HepG2 (cell line): ENCODE results near the gene MOCS1. TPM values are rescaled to one million over a fixed set of nuclear protein-coding genes. Genes with fewer than 3 reads are reported as not detected.

Experiments
- FOXA3 ChIP-seq: IDR thresholded peaks from 2 replicates; pipeline ENCODE4 v1.6.1; 2016; ENCODE audit warnings: missing genetic modification reagents, missing compliant biosample characterization
- KLF16 ChIP-seq, 2 experiments: sonication (generic) in 1 of 2; formaldehyde crosslinking in 1 of 2; IDR thresholded peaks; 2 replicates each; pipeline versions ENCODE4 v1.6.1 to v1.8.0; 2016 to 2023; ENCODE audit warnings: missing genetic modification reagents in 2 of 2, missing compliant biosample characterization in 1 of 2
- MAZ ChIP-seq, 2 experiments: sonication (generic) in 1 of 2; formaldehyde crosslinking in 1 of 2; IDR thresholded peaks; 2 replicates each; pipeline versions ENCODE4 v1.5.0 to v1.6.1; 2012 to 2020; ENCODE audit warnings: low read depth in 2 of 2, mild to moderate bottlenecking in 2 of 2, borderline replicate concordance in 1 of 2, improper control_type of control experiment in 1 of 2, low read length in 1 of 2, missing genetic modification reagents in 1 of 2, moderate library complexity in 1 of 2
- MTERF4 ChIP-seq: sonication (generic); formaldehyde crosslinking; IDR thresholded peaks from 2 replicates; pipeline ENCODE4 v1.8.0; 2023; ENCODE audit warnings: mild to moderate bottlenecking, missing genetic modification reagents
- NFIB ChIP-seq: sonication (generic); formaldehyde crosslinking; IDR thresholded peaks from 2 replicates; pipeline ENCODE4 v1.9.0; 2021; ENCODE audit warnings: missing genetic modification reagents, mild to moderate bottlenecking, borderline replicate concordance
- RXRB ChIP-seq: IDR thresholded peaks from 2 replicates; pipeline ENCODE4 v1.6.1; 2016; ENCODE audit warnings: borderline replicate concordance, missing genetic modification reagents, missing compliant biosample characterization
- ZGPAT ChIP-seq: IDR thresholded peaks from 2 replicates; pipeline ENCODE4 v1.6.1; 2016; ENCODE audit warnings: mild to moderate bottlenecking
- ZMYM2 ChIP-seq: sonication (generic); formaldehyde crosslinking; IDR thresholded peaks from 2 replicates; pipeline ENCODE4 v1.8.0; 2022; ENCODE audit warnings: mild to moderate bottlenecking, missing genetic modification reagents
- ZNF160 ChIP-seq: sonication (generic); formaldehyde crosslinking; IDR thresholded peaks from 2 replicates; pipeline ENCODE4 v1.8.0; 2022; ENCODE audit warnings: mild to moderate bottlenecking, inconsistent platforms, missing genetic modification reagents
- ZNF496 ChIP-seq: sonication (generic); formaldehyde crosslinking; IDR thresholded peaks from 2 replicates; pipeline ENCODE4 v1.8.1; 2023; ENCODE audit warnings: mild to moderate bottlenecking, moderate library complexity, missing genetic modification reagents; ENCODE audit not compliant: insufficient replicate concordance
- ZNF687 ChIP-seq: sonication (generic); formaldehyde crosslinking; IDR thresholded peaks from 2 replicates; pipeline ENCODE4 v1.5.1; 2020; ENCODE audit warnings: mild to moderate bottlenecking, missing genetic modification reagents, moderate library complexity
- ZSCAN30 ChIP-seq: sonication (generic); formaldehyde crosslinking; IDR thresholded peaks from 2 replicates; pipeline ENCODE4 v1.5.0; 2020; ENCODE audit warnings: mild to moderate bottlenecking, missing genetic modification reagents
- polyA plus RNA-seq, 8 experiments: library from polyadenylated mRNA; depleted of rRNA in 3 of 8; stranded (reverse) in 7 of 8; unstranded in 1 of 8; fragments of >200 nt; fragmentation: Illumina TruSeq in 4 of 8; extraction: Trizol in 4 of 8; gene quantifications; 2 replicates each; pipeline versions ENCODE4 v1.2.1 to v1.2.3, GENCODE V29; 2011 to 2016; ENCODE audit warnings: low read depth in 4 of 8, missing spikeins in 1 of 8, mixed read lengths in 1 of 8; ENCODE audit not compliant: insufficient read depth in 1 of 8
- total RNA-seq, 5 experiments: library from RNA; depleted of rRNA; stranded (reverse); fragments of >200 nt; fragmentation: Illumina TruSeq; extraction: Trizol; gene quantifications; 2 replicates each; pipeline ENCODE4 v1.2.3, GENCODE V29; 2016; ENCODE audit warnings: low read depth in 1 of 5
- TF ChIP-seq, protein P1 (sequence below): sonication (generic); formaldehyde crosslinking; IDR thresholded peaks from 2 replicates; pipeline ENCODE4 v1.8.1; 2022; ENCODE audit warnings: low read depth, mild to moderate bottlenecking, missing genetic modification reagents
- TF ChIP-seq, protein P2 (sequence below): sonication (generic); formaldehyde crosslinking; IDR thresholded peaks from 2 replicates; pipeline ENCODE4 v1.5.1; 2020; ENCODE audit warnings: missing genetic modification reagents, mild to moderate bottlenecking, borderline replicate concordance

MOCS1 gene
- total and polyA plus RNA-seq, 2 of the 13 experiments (the other 11 are each of a cell fraction or from before 2014, with no cell fraction given), result 5.3 to 11.7 TPM

- TF ChIP-seq KLF16 (CRISPR knock-in tag; IDR thresholded peaks at IDR 0.05) (0 out of 4 replicates have a peak, but pooled peaks of 1 of the 2 experiments have one; percentile 28), MTERF4 (CRISPR knock-in tag) (peak; percentile 88; the same call in 1 of the 2 replicates), ZGPAT (CRISPR knock-in tag) (peak; percentile 70; the same call in 1 of the 2 replicates), ZMYM2 (CRISPR knock-in tag) (peak; percentile 63), NFIB (no peak), MAZ (IDR thresholded peaks at IDR 0.05; ENCODE audit: borderline replicate concordance, low read depth, low read length) (0 out of 2 replicates have a peak, but pooled peaks have one; percentile 29), MAZ (CRISPR knock-in tag; IDR thresholded peaks at IDR 0.05; ENCODE audit: low read depth) (no peak), ZNF496 (CRISPR knock-in tag) (no peak), ZNF687 (peak; percentile 91), FOXA3 (CRISPR knock-in tag) (peak; percentile 74), ZSCAN30 (CRISPR knock-in tag) (no peak), ZNF160 (CRISPR knock-in tag) (0 out of 2 replicates have a peak, but pooled peaks have one; percentile 49), RXRB (CRISPR knock-in tag) (peak; percentile 55)
- TF ChIP-seq, protein P1, sequence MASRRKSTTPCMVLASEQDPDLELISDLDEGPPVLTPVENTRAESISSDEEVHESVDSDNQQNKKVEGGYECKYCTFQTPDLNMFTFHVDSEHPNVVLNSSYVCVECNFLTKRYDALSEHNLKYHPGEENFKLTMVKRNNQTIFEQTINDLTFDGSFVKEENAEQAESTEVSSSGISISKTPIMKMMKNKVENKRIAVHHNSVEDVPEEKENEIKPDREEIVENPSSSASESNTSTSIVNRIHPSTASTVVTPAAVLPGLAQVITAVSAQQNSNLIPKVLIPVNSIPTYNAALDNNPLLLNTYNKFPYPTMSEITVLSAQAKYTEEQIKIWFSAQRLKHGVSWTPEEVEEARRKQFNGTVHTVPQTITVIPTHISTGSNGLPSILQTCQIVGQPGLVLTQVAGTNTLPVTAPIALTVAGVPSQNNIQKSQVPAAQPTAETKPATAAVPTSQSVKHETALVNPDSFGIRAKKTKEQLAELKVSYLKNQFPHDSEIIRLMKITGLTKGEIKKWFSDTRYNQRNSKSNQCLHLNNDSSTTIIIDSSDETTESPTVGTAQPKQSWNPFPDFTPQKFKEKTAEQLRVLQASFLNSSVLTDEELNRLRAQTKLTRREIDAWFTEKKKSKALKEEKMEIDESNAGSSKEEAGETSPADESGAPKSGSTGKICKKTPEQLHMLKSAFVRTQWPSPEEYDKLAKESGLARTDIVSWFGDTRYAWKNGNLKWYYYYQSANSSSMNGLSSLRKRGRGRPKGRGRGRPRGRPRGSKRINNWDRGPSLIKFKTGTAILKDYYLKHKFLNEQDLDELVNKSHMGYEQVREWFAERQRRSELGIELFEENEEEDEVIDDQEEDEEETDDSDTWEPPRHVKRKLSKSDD (CRISPR knock-in tag), result no peak
- TF ChIP-seq, protein P2, sequence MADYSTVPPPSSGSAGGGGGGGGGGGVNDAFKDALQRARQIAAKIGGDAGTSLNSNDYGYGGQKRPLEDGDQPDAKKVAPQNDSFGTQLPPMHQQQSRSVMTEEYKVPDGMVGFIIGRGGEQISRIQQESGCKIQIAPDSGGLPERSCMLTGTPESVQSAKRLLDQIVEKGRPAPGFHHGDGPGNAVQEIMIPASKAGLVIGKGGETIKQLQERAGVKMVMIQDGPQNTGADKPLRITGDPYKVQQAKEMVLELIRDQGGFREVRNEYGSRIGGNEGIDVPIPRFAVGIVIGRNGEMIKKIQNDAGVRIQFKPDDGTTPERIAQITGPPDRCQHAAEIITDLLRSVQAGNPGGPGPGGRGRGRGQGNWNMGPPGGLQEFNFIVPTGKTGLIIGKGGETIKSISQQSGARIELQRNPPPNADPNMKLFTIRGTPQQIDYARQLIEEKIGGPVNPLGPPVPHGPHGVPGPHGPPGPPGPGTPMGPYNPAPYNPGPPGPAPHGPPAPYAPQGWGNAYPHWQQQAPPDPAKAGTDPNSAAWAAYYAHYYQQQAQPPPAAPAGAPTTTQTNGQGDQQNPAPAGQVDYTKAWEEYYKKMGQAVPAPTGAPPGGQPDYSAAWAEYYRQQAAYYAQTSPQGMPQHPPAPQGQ, result no peak
Observed at GRCh38 chr6:39887692-39888450, 46.4 kb downstream of the MOCS1 start (continued).
